ENCODE data around the gene PAK6.

The PAK6 gene

DNA sequence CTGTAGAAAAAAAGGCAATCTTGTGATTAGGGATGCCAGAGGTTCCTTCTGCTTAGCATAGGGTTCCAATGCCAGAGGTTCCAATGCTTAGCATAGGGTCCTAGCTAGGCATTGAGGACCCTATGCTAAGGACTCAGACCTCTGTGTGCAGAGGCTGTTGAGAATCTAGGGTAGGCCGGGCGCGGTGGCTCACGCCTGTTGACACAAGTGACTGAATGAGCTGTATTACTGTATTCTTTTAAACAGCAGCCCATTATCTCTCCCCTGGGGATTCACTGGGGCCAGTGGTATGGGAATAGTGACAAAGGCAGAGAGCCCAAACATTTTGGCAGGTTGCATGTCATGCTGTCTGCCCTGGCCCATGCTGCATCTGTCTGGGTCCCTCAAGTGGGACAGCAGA, 16.2 kb downstream of the PAK6 start:
- no peak for DNase-seq (ENCODE audit: low read depth in 2 of 2)

DNA sequence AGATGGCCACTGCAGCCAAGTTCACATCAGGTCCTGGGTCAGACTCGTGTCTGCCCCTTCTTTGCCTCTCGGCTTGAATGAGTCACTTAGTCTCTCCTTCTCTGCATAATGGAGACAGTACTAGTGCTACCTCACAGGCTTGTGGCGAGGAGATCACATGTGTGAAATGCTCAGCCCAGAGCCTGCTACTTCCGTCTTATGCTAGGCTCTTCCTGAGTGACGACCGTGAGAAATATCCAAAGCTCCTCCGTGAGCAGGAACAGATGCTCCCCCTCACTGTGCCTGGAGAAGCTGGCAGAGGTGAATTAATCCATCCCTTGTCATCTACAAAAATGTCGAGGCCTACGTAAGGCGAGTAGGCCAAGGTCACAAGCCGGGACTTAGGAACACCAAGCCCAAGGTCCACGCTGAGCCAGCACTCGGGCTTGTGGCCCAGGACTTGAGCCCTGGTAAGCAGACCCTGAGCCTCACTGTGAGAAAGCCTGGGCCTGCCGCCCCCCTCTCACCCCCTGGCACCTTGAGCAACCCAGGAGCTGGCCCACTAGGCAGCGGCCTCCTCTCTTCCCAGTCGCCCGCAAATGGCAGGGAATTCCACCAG, 17.9 kb downstream of the PAK6 start:
- no peak for DNase-seq (ENCODE audit: low read depth in 2 of 2)

GRCh38 chr15:40257656-40258450, 19.0 kb downstream of the PAK6 start:
- DNase-seq (ENCODE audit: low read depth in 2 of 2), result no peak

GRCh38 chr15:40258544-40258943, 19.7 kb downstream of the PAK6 start:
- no peak for DNase-seq (ENCODE audit: low read depth in 2 of 2)

GRCh38 chr15:40259021-40259420, 20.2 kb downstream of the PAK6 start:
- no peak for DNase-seq (ENCODE audit: low read depth in 2 of 2)

- no peak for DNase-seq (ENCODE audit: low read depth in 2 of 2)
Measured at GRCh38 chr15:40263024-40263754, 24.3 kb downstream of the PAK6 start.

- DNase-seq (ENCODE audit: low read depth in 2 of 2), result no peak
Measured at GRCh38 chr15:40264321-40265153, 25.7 kb downstream of the PAK6 start.

DNA sequence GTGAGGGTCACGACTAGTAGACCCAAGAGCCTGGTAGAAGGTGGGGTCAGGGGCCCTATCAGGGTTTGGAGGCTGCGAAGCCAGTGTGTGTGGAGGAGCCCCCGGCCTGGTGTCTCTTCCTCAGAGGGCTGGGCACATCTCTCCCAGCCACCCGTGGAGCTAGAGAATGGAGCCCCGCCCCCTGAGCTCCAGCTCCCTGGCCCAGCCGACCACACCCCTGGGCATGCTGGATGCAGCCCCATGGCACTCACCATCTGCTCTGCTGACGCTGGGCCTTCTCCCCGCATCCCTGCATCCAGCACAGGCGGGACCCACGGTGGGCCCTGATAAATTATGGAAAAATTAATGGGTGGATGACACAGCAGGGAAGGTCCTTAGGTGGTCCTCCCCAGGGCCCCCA, 26.5 kb downstream of the PAK6 start:
- DNase-seq (ENCODE audit: low read depth in 2 of 2), result no peak

- DNase-seq (ENCODE audit: low read depth in 2 of 2), result no peak
Measured at GRCh38 chr15:40265875-40266274, 27.0 kb downstream of the PAK6 start.

DNA sequence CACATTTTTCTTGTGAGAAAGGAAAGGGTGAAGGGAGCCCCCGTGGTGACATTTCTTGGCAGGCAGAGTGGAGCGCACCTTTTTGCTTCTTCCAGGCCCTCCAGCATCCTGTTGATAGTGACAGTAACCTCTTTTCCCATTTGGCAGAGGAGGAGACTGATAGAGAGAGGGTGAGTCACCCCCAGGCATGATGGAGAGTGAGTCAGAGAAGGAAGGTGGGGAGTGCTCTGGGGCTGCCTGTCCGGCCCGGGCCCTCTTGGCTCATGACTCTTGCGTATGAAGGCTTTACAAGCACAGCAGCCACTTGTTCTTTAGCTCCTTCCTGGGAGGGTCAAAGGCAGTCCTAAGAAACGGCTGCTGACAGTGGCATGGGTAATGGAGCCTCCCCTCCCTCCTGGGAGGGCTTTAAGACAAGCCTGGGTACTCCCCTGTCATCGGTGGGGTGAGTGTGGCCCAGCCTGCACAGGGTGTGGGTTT, 28.0 kb downstream of the PAK6 start:
- DNase-seq (ENCODE audit: low read depth in 2 of 2), result no peak

- DNase-seq (ENCODE audit: low read depth in 2 of 2), result no peak
Measured at GRCh38 chr15:40267670-40268069, 28.8 kb downstream of the PAK6 start.

DNA sequence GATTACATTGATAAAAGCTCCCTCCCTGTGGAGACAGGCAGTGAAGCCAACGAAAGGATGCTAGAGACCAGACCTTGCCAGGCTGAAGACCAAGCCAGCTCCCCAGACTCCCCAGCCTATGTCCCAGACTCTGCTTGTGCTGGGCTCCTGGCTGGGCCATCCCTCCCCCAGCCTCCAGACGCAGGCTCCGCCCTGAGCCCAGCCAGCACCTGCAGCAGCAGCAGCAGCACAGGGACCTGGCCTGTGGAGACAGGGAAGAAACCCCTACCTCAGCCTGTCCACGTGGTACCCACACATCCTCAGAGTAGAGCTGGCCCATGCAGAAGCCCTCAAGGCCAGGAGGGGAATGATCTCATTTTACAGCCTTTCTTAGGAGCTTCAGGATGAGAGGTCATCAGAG, 30.7 kb downstream of the PAK6 start:
- DNase-seq (ENCODE audit: low read depth in 2 of 2), result no peak

DNA sequence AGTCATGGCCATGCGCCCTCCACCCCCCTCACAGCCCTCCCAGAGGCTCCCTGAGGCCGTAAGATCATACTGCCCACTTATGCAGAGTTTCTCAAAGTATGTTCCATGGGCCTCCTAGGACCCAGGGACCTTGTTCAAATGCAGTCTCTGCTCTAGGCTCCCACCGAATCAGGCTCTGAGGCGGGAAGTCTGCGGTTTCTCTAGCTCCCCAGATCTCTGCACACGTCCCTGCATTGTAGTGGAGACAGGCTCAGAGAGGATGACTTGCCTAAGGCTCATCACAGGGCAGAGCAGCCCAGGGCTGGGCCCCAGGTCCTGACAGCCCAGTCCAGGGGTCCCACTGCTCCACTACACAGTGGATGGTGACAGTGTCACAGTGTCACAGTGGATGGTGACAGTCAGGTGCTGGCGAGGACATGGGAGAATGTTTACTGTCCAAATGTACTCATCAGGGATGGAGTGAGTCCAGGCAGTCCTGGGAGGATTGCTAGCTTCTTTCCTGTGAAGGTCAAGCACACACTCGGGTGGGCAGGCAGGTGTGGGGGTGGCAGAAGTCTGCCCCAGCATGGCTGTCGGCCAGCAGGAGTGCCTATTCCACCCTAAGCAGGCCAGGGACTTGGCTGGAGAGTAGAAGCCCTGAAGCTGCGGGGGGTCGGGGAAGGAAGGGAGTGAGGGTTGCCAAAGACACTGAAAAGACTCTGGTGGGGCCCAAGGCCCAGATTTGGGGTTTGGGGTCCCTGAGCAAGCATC, 31.6 kb downstream of the PAK6 start:
- DNase-seq (ENCODE audit: low read depth in 2 of 2), result no peak

DNA sequence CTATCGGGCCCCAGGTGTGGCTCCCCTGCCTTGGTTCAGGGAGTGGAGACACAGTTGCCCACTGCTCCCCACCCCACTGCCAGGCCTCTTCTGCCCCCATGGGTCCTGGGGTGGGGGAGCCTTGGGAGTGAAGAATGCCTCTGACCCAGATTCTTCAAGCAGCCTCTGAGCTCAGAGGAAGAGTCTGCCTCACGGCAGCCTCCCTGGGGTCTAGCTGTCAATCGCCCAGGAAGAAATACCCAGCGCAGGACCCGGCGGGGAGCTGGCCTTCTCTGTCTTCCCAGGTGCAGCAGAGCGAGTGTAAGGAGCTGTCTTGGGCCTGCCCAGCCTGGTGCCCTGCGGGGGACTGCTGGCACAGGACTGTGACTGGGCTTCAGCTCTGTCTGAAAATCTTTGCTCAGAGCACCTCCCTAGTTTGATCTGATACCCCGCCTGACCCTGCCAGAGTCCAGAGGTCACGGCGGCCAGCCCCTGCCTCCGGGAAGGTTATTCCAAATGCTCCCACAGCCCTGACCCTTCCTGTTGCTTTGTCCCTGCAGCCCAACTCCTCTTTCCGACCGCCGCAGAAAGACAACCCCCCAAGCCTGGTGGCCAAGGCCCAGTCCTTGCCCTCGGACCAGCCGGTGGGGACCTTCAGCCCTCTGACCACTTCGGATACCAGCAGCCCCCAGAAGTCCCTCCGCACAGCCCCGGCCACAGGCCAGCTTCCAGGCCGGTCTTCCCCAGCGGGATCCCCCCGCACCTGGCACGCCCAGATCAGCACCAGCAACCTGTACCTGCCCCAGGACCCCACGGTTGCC, 33.0 kb downstream of the PAK6 start:
- DNase-seq (ENCODE audit: low read depth in 2 of 2), result no peak

DNA sequence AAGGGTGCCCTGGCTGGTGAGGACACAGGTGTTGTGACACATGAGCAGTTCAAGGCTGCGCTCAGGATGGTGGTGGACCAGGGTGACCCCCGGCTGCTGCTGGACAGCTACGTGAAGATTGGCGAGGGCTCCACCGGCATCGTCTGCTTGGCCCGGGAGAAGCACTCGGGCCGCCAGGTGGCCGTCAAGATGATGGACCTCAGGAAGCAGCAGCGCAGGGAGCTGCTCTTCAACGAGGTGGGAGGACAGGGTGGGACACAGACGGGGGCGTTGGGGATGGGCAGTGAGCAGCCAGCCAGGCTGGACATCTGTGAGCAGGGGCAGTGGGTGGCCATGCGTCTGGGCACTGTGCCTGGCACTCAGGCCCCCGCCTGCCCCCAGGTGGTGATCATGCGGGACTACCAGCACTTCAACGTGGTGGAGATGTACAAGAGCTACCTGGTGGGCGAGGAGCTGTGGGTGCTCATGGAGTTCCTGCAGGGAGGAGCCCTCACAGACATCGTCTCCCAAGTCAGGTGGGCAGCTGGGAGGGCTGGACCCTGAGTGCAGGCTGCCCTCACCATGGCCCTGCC, 33.7 kb downstream of the PAK6 start:
- no peak for DNase-seq (ENCODE audit: low read depth in 2 of 2)

DNA sequence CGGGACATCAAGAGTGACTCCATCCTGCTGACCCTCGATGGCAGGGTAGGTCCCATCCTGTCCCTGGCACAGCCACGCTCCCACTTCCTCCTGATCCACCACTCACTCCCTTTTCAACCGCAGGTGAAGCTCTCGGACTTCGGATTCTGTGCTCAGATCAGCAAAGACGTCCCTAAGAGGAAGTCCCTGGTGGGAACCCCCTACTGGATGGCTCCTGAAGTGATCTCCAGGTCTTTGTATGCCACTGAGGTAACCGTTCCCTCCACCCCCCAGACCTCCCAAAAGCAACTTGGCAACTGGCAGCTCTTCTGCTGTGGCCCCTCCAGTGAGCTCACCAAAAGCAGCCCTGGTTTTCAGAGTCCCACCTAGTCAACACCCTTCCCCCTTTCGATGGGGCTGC, 34.6 kb downstream of the PAK6 start:
- no peak for DNase-seq (ENCODE audit: low read depth in 2 of 2)

GRCh38 chr15:40274350-40275274, 35.7 kb downstream of the PAK6 start:
- DNase-seq (ENCODE audit: low read depth in 2 of 2), result peak; percentile 73 to 79

DNA sequence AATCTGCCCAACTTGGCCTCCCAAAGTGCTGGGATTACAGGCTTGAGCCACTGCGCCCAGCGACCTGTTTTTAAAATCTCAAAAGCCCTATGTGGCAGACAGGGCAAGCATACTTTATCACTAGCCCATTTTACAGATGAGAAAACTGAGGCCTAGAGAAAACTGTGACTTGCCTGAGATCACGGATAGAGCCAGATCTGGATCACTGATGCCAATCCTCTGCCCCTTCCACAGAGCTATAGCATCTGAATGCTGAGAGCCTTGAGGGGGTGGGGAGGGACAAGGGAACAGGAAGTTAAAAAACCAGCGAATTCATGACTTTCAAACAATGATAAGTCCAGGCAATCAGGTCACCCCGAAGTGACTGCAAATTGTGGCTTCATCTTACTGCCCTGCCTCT, 36.7 kb downstream of the PAK6 start:
- no peak for DNase-seq (ENCODE audit: low read depth in 2 of 2)

DNA sequence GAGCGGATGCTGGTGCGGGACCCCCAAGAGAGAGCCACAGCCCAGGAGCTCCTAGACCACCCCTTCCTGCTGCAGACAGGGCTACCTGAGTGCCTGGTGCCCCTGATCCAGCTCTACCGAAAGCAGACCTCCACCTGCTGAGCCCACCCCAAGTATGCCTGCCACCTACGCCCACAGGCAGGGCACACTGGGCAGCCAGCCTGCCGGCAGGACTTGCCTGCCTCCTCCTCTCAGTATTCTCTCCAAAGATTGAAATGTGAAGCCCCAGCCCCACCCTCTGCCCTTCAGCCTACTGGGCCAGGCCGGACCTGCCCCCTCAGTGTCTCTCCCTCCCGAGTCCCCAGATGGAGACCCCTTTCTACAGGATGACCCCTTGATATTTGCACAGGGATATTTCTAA, 37.1 kb downstream of the PAK6 start:
- no peak for DNase-seq (ENCODE audit: low read depth in 2 of 2)

Data from stimulated activated CD4-positive, alpha-beta T cell treated with anti-CD3 and anti-CD28 coated beads, Interleukin-15, amount 100 ng/mL, for 48 hours (primary cell).